ENCODE data around the gene OR51B6.

DNA sequence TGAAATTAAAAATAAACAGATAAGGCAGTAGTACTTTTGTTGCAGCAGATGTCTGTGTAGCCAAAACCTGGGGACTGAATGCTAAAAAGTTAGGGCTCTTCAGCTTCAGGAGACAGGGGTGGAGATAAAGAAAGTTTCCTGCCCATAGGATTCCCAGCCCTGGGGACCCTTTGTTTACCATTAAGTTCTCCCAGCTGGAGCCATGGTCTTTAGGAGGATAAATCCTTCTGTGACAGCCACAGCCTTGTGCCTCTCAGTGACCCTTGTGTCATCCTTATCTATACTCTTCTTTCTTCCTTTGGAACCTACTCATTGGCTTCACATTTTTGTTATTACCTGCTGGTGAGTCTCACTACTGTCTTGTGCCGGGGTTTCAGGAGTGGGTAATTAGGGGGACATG, 32.3 kb downstream of the OR51B6 start, which contains the start of gene OR51M1:
- TF ChIP-seq, protein P1, sequence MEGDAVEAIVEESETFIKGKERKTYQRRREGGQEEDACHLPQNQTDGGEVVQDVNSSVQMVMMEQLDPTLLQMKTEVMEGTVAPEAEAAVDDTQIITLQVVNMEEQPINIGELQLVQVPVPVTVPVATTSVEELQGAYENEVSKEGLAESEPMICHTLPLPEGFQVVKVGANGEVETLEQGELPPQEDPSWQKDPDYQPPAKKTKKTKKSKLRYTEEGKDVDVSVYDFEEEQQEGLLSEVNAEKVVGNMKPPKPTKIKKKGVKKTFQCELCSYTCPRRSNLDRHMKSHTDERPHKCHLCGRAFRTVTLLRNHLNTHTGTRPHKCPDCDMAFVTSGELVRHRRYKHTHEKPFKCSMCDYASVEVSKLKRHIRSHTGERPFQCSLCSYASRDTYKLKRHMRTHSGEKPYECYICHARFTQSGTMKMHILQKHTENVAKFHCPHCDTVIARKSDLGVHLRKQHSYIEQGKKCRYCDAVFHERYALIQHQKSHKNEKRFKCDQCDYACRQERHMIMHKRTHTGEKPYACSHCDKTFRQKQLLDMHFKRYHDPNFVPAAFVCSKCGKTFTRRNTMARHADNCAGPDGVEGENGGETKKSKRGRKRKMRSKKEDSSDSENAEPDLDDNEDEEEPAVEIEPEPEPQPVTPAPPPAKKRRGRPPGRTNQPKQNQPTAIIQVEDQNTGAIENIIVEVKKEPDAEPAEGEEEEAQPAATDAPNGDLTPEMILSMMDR (IDR thresholded peaks at IDR 0.05) = no peak
- TF ChIP-seq POLR2A (IDR thresholded peaks at IDR 0.05) = no peak
